C4-2B (cell line): ENCODE data around the gene TSSK6.

Experiments
- CTCF ChIP-seq: fragments of 450-650 bp; conservative IDR thresholded peaks from 2 replicates; pipeline ENCODE4 v1.5.1; 2017; ENCODE audit warnings: mild to moderate bottlenecking
- ZFX ChIP-seq: fragments of 450-650 bp; IDR thresholded peaks from 2 replicates; pipeline ENCODE4 v1.6.1; 2017

DNA sequence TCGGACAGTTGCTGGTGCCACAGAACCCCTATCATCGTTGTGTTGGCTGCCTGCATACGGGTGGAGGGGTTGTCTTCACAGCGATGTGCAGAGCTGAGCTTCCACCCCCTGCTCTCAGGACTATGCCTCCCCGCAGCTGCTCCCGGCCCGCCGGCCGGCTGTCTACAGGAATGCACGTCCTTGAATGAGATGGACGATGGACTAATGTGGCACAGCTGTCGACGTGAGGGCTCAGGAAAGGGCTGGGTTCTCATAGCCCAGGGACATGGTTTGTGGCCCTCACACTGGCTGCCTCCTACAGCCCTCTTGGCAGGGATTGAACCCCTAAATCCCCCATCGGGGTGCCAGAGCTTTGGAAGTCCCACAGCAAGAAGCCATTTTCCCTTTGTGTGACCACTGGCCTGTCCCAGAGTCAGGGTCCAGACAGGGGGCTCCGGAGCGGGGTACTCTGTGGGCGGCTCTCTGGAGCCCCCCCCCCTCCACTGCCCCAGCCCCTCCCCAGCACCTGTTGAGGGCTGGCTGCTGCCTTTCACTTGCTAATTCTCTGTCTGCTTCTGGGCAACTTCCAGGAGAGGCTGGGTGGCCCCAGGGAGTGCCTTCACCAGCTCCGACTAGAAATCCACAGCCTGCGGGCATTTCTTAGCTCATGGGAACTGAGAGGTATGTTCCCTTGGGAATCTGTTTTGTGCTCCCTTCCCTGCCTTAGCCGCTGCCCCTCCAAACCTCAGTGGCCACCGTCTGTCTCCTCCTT lies 40.2 kb downstream of the TSSK6 start:
- no peak for TF ChIP-seq CTCF
- no peak for TF ChIP-seq ZFX
